ENCODE data around the gene KIF26A.

Gene KIF26A

GRCh38 chr14:104101651-104102281 lies 36.6 kb upstream of the KIF26A start:
- DNase-seq, result no peak

GRCh38 chr14:104102282-104102914 lies 36.0 kb upstream of the KIF26A start:
- no peak for DNase-seq

GRCh38 chr14:104103061-104103445 lies 35.3 kb upstream of the KIF26A start:
- DNase-seq, result no peak

GRCh38 chr14:104103446-104104075 lies 34.8 kb upstream of the KIF26A start:
- no peak for DNase-seq

- no peak for DNase-seq
Measured at GRCh38 chr14:104104076-104104901, 34.1 kb upstream of the KIF26A start.

GRCh38 chr14:104105071-104105821 lies 33.1 kb upstream of the KIF26A start:
- no peak for DNase-seq

- no peak for DNase-seq
Measured at GRCh38 chr14:104105822-104106470, 32.4 kb upstream of the KIF26A start.

GRCh38 chr14:104106471-104106991 lies 31.9 kb upstream of the KIF26A start:
- no peak for DNase-seq

- no peak for DNase-seq
Measured at GRCh38 chr14:104107101-104107581, 31.2 kb upstream of the KIF26A start.

- DNase-seq, result no peak
Measured at GRCh38 chr14:104107611-104108569, 30.5 kb upstream of the KIF26A start.

GRCh38 chr14:104108570-104109541 lies 29.5 kb upstream of the KIF26A start:
- DNase-seq, result no peak

GRCh38 chr14:104109731-104110361 lies 28.5 kb upstream of the KIF26A start:
- DNase-seq, result no peak

GRCh38 chr14:104110491-104111209 lies 27.7 kb upstream of the KIF26A start:
- DNase-seq, result no peak

GRCh38 chr14:104111301-104112112 lies 26.9 kb upstream of the KIF26A start:
- no peak for DNase-seq

- no peak for DNase-seq
Measured at GRCh38 chr14:104112113-104112505, 26.3 kb upstream of the KIF26A start.

- no peak for DNase-seq
Measured at GRCh38 chr14:104112609-104113571, 25.5 kb upstream of the KIF26A start.

Measured in CD4-positive, alpha-beta T cell treated with Interleukin-21 for 1 hour (primary cell).